Breast epithelium (tissue), 3 donors: ENCODE data around the gene NDUFAF2.

Source experiments
- POLR2A ChIP-seq: fragments of 450-650 bp; IDR thresholded peaks from one replicate; pipeline ENCODE4 v1.6.1; 2016; ENCODE audit warnings: antibody characterized with exemption, mild to moderate bottlenecking, moderate library complexity
- TF ChIP-seq, protein P1 (sequence below), 3 donors: fragments of 450-650 bp; IDR thresholded peaks; one replicate each; pipeline ENCODE4 v1.5.1; 2016 to 2017; ENCODE audit warnings: antibody characterized with exemption in 3 of 3, mild to moderate bottlenecking in 3 of 3, moderate library complexity in 3 of 3

DNA sequence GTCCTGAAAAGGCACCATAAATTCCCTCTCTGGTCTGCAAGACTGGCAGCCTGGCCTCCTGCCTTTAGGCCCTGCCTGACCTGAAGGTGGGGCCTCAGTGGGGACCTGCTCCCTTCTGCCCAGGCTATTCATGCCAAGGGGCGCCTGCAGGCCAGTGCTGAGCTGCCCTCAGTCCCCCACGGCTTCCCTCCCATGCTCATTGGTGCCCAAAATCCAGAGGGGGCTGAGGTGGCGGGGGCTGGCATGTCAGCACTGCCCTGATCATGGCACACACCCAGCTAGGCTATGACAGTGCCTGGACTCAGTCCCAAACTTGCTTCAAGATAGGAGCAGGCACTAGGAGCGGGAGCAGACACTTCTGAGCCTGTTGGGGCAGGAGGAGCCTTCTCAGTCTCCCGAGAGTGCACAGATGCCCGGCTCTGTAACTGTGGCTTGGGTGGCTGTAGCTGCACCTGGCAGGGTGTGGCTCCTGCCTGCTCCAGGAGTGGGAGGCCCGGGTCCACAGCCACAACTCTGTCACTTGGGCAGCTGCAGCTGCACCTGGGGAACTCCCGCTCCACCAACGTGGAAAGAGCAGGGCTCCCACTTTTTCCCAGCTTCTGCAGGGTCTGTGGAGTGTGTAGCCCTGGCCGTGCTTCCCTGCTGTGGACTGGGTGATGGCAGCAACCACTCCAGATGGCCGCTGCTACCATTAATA is 49.0 kb downstream of the NDUFAF2 start:
- TF ChIP-seq, protein P1, sequence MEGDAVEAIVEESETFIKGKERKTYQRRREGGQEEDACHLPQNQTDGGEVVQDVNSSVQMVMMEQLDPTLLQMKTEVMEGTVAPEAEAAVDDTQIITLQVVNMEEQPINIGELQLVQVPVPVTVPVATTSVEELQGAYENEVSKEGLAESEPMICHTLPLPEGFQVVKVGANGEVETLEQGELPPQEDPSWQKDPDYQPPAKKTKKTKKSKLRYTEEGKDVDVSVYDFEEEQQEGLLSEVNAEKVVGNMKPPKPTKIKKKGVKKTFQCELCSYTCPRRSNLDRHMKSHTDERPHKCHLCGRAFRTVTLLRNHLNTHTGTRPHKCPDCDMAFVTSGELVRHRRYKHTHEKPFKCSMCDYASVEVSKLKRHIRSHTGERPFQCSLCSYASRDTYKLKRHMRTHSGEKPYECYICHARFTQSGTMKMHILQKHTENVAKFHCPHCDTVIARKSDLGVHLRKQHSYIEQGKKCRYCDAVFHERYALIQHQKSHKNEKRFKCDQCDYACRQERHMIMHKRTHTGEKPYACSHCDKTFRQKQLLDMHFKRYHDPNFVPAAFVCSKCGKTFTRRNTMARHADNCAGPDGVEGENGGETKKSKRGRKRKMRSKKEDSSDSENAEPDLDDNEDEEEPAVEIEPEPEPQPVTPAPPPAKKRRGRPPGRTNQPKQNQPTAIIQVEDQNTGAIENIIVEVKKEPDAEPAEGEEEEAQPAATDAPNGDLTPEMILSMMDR (IDR thresholded peaks at IDR 0.05) = no peak
- no peak for TF ChIP-seq POLR2A
